NCI-H2029 (cell line): ENCODE results near the gene LRRC8A.
"Not testable (repeated sequence)": the region's sequence is repeated elsewhere in the genome, so short reads cannot be mapped to it uniquely, and the experiment has no call there.

Experiments
- DNase-seq: peaks from one replicate; lab custom pipeline; 2025; lab: John Stamatoyannopoulos, UW

The LRRC8A gene

DNA sequence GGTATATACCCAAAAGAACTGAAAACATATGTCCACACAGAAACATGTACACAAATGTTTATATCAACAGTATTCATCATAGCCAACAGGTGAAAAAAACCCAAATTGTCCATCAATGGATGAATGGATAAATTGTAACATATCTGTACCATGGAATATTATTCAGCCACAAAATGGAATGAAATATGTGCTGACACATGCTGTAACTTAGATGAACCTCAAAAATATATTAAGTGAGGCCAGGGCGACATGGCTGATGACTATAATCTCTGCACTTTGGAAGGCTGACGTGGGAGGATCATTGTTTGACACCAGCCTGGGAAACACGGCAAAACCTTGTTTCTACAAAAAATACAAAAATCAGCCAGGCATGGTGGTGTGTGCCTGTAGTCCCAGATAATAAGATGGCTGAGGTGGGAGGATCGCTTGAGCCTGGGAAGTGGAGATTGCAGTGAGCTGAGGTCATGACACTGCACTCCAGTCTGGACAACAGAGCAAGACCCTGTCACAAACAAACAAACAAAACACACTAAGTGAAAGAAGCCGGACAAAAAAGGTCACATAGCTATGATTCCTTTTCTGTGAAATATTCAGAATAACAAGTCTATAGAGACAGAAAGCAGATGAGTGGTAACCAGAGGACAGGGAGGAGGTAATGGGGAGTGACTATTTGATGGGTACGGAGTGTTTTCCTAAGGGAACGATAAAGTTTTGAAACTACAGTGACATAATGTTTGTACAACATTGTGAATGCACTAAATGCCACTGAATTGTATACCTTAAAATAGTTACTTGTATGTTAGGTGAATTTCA is 11.6 kb upstream of the LRRC8A start:
- DNase-seq = no peak

DNA sequence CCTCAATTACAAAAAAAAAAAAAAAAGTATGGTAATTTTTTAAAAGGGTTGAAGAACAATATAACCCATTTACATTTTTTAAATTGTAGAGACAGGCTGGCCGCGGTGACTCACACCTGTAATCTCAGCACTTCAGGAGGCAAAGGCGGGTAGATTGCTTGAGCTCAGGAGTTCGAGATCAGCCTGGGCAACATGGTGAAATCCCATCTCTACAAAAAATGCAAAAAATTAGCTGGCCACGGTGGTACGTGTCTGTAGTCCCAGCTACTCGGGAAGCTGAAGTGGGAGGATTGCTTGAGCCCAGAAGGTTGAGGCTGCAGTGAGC is 11.0 kb upstream of the LRRC8A start:
- not testable (repeated sequence) for DNase-seq

DNA sequence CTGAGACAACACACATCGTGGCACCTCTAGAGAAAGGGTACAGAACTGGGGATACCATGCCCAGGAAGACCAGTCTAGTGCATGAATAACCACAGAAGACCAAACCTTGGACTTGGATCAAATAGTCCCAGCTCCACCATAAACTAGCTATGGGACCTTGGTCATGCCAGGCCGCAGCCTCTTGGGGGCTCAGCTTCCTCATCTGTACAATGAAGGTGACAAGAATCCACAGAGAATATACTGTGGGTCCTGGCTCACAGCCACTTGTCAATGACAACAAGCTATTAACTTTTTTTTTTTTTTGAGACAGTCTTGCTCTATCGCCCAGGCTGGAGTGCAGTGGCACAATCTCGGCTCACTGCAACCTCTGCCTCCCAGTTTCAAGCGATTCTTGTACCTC is 4.1 kb upstream of the LRRC8A start:
- peak; percentile 10 for DNase-seq

DNA sequence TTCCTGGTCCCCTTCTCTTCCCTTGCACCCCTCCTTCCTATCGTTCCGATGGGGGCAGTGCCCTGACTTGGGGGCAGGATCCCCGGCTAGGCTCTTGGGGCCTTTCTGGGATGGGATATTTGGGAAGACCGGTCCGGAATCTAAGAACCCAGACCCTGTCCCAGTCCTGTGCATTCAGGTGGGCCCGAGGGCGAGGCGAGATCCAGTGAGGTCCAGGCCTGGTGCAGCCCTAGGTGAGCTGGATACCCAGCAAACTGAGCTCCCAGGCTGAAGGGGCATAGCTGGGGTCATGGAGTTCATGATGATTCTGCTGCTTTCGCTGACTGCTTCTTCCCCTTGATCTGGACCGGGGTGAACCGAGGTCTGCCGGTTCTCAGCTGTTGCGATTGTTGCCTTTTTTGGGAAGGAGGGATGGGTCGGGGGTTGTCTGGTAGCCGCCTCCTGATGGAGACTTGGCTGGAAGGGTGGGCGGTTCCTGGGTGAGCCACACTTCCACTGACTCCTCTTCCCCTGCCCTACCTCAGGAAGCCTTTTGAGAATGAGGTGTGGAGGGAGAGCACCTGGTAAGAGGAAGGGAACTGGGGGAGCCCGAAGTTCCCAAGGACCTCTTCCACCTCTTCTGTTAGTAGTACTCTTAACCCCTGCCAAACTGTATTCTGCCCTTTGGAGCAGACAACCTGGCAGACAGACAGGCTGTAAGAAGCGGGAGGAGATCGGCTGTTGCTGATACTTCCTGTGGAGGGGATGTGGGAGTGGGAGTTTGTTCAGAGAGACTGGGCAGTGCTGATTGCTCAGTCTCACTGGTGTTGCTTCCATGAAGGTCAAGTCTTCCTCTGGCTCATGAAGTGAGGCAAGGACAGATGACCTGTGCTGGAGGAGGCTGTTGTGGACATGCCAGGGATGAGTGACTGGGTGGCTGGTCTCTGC is 1.0 kb downstream of the LRRC8A start:
- no peak for DNase-seq

DNA sequence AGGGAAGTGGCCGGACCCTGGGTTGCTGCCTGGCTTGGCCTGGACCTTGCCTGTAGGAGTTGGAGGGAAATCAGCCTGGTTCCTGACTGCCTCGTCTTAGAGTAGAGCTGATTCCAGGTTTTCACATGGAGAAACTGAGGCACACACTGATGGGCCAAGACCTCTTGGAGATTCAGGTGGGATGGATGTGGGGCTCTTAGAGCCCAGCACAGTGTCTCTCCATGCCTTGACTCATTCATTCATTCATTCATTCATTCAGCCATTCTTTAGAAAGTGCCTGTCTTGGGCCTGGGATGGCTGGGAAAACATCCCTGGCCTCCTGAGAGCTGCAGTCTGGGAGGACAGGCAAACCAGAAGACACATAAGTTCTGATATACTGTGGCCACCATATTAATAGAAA is 2.2 kb downstream of the LRRC8A start:
- DNase-seq = no peak

DNA sequence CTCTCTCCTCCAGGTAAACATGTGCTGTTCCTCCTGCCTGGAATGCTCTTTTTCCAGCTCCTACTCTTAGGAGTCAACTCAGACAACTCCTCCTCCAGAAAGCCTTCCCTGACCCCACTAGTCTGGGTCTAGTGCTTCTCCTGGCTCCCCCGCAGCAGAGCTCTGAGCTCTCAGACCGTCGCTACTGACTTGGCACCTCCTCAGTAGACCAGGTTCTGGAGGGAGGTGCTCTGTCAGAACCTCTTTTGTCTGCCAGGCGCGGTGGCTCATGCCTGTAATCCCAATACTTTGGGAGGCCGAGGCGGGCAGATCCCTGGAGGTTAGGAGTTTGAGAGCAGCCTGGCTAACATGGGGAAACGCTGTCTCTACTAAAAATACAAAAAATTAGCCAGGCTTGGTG is 3.4 kb downstream of the LRRC8A start:
- no peak for DNase-seq

DNA sequence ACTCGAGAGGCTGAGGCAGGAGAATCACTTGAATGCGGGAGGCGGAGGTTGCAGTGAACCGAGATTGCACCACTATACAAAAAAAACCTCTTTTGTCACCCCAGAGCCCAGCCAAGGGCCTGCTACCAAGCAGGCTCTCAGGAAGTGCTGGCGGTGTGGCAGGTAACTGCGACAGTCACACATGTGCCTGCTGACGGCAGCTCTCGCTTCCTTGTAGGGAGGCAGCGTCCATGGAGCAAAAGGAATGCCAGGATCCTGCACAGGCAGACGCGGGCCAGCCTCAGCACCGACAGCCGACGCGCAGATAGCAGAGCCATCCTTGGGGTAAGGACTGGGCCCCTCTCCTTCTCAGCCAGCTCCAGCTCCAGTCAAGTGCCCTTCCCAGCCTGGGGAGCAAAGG is 3.9 kb downstream of the LRRC8A start:
- DNase-seq = no peak

DNA sequence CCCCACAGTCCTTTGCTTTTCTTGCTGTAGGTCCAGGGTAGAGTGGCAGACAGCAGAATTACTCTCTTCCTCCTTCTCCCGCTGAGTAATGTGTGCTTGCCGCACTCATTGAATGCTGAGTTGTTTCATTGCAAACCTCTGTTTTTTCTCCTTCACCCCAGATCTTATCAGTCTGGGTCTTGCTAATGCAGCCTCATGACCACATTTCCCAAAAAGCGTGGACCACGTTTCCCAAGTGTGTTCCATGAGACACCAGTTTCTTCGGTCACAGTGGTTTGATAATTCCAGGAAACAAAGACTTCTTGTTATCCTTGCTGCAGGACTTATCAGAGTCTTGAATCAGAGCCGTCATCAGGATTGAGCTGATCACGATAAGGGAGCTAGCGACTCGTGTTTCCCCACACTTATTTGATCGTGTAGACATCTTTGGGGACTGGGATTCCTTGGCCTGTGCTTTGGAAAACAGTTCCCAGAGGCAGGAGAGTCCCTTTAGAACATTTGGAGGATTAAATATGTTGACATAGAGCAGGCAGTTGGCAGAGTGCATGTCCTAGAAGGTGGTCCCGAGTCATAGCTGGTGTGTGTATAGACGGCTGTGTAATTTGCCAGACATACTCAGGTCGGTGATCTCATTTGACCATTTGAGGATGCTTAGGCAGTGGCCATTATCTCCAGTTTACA is 4.4 kb downstream of the LRRC8A start:
- no peak for DNase-seq

DNA sequence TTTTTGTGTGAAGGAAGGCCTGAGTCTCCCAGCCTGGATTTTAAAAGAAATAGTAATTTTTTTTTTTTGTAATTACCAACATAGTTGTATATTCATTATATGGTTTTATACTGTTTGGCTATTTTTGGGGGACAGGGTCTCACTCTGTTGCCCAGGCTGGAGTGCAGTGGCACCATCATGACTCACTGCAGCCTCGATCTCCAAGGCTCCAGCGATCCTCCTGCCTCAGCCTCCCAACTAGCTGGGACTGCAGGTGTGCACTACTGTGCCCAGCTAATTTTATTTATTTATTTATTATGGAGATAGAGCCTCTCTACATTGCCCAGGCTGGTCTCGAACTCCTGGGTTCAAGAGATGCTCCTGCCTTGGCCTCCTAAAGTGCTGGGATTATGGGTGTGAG is 5.1 kb downstream of the LRRC8A start:
- no peak for DNase-seq

DNA sequence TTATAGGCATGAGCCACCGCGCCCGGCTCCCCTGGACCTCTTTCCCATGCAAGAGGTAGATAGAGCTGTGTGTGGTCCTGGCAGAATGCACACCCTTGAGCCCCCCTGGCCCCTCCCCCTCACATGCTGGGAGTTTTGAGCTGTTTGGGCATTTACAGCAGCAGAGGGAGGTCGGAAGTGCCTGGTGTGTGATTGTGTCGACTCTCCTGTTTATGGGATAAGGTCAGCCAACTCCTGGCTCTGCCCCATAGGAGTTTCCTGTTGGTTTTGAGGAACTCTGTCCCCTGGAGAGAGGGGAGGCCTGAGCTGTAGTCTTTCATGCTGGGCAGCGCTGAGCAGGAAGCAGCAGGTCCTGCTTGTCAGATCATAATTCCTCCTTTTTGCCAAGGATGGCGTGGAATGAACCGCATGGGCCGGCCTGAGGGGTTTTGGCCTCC is 6.0 kb downstream of the LRRC8A start:
- DNase-seq = no peak

DNA sequence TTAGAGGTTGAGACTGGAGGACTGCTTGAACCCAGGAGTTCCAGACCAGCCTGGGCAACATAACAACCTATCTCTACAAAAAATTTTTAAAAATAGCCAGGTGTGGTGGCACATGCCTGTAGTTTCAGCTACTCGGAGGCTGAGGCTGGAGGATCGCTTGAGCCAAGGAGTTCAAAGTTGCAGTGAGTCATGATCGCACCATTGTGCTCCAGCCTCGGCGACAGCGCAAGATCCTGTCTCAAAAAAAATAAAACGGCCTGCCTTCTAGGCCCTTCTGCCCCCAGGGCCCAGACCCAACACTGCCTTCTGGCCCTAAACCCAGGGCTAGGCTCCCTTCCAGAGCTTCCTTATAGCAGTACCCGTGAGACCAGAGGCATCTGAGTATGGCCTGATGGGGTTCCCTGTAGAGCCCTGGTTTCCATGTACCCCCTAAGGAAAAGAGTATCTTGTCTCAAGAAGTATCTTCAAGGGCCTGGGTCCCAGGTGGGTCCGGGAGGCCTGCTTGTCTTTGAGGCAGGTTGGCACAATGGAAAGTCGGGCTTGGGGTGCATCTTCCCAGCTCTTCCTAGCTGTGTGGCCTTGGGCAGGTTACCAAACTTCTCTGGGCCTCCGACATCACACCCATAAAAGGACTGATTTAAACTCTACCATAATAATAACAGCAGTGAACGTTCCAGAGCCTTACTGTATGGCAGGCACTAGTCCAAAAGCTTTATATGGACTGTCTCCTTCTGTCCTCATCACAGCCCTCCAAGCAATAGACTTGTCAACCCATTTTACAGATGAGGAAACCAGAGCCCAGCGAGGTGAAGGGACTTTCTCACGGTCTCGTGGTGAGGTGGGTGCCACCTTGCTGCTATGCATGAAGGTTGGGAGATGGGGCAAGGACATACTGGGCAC is 9.6 kb downstream of the LRRC8A start:
- no peak for DNase-seq

DNA sequence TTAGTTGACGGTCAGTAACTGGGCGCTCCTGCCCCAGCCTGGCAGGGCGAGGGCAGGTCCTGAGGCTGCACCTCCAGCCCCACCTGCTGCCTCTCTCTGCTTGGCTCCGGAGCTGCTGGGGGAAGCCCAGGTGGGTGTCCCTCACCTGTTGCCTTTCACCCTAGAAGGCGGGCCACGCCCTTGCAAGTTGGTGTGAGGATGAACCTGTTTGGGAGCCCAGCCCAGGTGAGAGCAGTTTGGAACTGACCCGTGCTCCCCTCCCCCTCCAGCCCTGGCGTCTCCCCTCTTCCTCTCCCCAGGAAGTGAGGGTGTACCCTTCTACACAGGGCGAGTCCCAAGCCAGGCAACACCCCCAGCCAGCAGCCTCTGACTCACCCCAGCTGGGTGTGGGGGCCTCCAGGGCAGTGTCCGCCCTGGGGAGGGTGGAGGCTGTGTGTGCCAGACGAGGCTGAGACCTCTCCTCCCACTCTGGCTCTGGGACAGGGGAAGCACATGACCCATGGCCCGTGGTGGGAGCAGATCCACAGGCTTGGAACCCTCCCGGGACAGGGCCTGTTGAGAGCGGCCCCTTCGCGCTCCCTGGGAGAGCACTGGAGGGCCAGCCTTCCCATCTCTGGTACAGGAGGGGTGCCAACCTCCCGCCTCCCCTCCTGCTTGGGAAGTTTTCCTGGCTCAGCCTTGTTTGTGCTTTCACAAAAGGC is 10.4 kb downstream of the LRRC8A start:
- no peak for DNase-seq

DNA sequence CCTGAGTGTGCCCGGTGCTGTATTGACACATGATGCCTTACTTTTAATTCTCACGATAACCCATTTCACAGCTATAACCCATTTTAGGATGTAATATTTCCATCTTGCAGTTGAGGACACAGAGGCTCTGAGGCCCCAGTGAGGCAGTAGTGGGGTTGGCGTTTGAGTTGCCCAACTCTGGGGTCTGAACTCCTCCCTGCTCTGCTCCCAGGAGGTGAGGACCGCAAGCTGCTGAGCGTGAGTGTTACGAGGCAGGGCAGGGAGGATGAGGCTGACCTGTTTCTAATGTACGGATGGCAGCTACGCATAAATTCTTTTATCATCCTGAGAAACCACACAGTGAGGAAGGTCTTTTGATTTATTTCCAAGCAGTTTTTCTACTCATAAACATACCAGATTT is 11.4 kb downstream of the LRRC8A start:
- DNase-seq = no peak

DNA sequence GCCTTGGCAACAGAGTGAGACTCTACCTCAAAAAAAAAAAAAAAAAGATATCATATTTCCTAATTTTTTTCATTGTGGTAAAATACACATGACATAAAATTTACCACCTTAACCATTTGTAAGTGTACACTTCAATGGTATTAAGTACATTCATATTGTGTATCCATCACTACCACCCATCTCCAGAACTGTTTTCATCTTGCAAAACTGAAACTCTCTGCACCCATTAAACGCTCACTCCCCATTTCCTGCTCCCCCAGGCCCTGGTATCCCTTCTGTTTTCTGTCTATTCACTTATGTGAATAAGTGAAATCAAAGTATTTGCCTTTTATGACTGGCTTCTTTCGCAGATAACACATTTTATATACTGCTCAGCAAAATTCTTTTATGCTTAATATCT is 12.8 kb downstream of the LRRC8A start:
- DNase-seq = no peak

DNA sequence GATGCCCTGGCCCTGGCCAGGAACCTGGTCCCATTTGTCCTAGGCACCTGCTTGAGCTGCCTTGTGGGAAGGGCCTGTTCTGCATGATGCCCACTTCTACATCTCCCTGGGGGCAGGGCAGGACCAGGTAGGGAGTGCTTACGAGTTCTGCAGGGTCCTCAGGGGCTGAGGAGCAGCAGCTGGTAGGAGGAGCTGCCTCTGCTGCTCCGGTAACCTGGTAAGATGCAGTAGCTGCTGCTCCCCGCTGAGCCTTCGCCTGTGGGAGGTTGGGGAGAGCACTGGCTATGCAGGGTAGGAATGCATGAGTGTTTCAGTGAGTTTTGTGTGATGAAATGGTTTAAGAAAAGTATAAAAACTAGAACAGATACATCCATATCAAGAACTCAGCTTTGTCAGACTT is 13.6 kb downstream of the LRRC8A start:
- no peak for DNase-seq

DNA sequence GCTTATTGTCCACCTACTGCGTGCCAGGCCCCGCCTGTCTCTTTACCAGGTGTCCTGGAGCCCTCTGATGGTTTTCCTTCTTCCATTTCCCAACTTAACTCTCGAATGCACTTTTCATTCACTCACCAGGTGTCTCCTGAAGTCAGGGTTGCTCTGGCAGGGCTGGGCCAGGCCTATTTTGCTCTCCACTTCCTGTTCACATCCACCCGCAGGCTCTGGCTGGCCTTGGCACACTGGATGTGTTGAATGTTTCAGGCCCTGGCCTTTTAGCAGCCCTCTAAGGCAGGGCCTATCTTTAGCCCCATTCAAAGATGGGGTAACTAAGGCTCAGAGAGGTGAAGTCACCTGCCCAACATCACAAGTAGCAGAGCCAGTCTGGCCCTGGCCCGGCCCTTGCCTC is 16.4 kb downstream of the LRRC8A start:
- no peak for DNase-seq

DNA sequence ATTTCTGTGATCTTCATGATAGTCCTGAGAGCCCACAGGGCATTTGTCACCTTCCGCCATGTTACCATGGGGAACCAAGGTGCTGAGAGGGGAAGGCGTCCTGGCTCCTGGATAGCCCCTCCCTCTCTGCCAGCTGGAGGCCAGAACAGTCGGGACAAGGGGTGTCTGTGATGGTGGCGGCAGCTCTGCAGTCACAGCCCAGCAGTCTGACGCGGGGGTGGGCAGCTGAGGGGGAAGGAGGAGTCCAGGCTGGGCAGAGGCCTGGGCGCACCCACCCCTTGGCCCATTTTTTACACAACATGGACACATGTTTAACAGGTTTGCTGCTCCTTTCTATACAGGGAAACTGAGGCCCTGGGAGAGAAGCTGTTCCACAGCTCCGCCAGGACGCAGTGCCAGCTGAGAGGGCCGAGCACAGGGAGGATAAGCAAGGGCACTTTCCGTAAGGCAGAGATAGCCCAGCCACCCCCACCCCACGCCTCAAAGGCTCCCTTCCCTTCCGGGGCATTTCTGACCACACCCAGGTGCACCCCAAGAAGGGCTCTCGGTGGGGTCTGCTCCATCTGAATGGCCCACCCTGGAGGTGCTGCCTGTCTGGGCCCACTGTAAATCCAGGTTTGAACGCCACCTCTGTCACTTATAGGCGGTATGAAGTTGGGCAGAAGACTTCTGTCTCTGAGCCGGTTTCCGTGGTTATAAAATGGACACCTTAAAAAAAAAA is 17.1 kb downstream of the LRRC8A start:
- no peak for DNase-seq

DNA sequence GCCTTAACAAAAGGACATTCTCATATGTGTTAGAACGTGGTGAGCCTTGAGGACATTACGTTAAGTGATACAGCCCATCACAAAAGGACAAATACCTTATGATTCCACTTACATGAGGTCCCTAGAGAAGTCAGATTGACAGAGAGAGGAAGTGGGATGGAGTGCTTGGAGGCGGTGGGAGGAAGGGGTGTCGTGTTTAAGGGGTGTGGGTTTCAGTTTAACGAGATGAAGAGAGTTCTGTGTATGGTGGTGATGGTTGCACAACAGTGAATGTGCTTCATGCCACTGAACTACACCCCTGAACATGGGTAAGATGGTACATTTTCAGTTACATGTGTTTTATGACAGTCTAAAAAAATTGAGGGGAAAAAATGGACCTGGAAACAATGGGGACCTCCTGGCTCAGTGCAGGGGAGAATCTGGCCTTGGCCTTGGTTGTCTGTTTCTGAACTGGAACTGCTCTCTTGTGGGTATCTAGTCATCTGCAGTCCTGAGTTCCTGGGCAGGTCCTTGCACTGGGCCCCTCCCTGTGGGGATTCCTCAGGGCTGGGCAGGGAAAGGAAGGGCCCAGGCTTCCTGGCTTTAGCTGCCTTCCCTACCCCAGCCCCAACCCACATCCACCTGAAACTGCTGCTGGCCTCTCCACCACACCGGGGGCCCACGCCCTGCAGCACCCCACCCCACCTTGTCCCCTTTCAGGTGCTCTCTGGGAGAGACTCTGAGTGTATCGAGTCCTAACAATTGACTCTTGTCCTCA is 17.8 kb downstream of the LRRC8A start:
- no peak for DNase-seq

DNA sequence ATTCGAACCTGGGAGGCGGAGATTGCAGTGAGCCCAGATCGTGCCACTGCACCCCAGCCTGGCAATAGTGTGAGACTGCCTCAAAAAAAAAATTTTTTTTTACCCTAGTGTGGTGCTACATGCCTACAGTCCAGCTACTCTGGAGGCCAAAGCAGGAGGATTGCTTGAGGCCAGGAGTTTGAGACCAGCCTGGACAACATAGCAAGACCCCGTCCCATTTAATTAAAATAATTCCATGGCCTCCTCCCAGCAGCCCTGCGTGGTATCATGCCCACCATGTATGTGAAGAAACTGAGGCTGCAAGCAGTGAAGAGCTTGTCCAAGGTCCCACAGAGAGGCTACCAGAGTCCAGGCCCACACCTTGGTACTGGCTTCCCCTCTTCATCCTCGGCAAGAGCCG is 19.4 kb downstream of the LRRC8A start:
- DNase-seq = no peak

DNA sequence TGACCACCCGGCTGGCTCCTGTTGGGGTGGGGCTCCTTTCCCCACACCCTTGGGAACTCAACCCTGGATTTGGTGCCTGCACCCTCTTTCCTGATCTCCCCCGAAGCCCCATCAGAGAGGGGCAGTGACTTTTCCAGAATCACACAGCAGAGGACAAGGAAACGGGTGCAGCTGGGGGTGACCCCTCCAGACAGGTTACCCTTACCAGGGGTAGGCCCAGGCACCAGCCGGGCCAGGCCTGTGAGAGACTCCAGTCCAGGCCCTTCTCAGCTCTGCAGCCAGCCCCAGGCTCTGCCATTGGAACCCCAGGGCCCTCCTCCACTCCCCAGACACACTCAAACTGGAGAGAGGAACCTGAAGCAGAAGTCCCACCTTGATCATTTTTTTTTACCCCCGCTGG is 19.9 kb downstream of the LRRC8A start:
- no peak for DNase-seq
